Progenitor cell of endocrine pancreas (in vitro differentiated cells): Measurements from ENCODE around the gene ADK. TPM values are rescaled to one million over a fixed set of nuclear protein-coding genes. Genes with fewer than 3 reads are reported as not detected.

ENCODE experiments used
- DNase-seq: peaks from one replicate; pipeline ENCODE4 v3.0.0; 2021; ENCODE audit warnings: low spot score; ENCODE audit not compliant: unreplicated experiment
- H3K27ac Mint-ChIP-seq: 2 replicates; pipeline ENCODE4 v1.8.0; 2021; ENCODE audit warnings: mild to moderate bottlenecking, moderate library complexity, mixed read lengths
- H3K27me3 Mint-ChIP-seq: 2 replicates; pipeline ENCODE4 v1.8.0; 2021; ENCODE audit warnings: mixed read lengths
- H3K36me3 Mint-ChIP-seq: 2 replicates; pipeline ENCODE4 v1.8.0; 2022; ENCODE audit warnings: mixed read lengths; ENCODE audit not compliant: insufficient read depth
- H3K4me1 Mint-ChIP-seq: 2 replicates; pipeline ENCODE4 v1.8.0; 2021; ENCODE audit warnings: low read depth, mixed read lengths
- H3K4me3 Mint-ChIP-seq: 2 replicates; pipeline ENCODE4 v1.8.0; 2021; ENCODE audit warnings: low read depth, mild to moderate bottlenecking, moderate library complexity, mixed read lengths
- H3K9me3 Mint-ChIP-seq: 2 replicates; pipeline ENCODE4 v1.8.0; 2021; ENCODE audit warnings: low read depth, mixed read lengths
- total RNA-seq: library from RNA; stranded (reverse); gene quantifications from 2 replicates; pipeline ENCODE4 v1.2.1, GENCODE V29; 2021
- TF ChIP-seq, protein P1 (sequence below): fragments of 200-600 bp; sonication (generic); IDR thresholded peaks from one replicate; pipeline ENCODE4 v1.5.0; 2021; ENCODE audit warnings: antibody characterized with exemption, mild to moderate bottlenecking; ENCODE audit not compliant: unreplicated experiment

Gene ADK
- total RNA-seq, 1 donor from 2014 or later: 20.7 TPM

GRCh38 chr10:74238031-74238431 is 87.0 kb downstream of the ADK start:
- Mint-ChIP-seq H3K4me1 (peaks cover 22% of the 10 kb centered on the region), H3K9me3 (no peaks in the 10 kb centered on the region), H3K4me3 (no peak overlapping the region), H3K27me3 (no peaks in the 10 kb centered on the region), H3K36me3 (peaks cover 7% of the 10 kb centered on the region), H3K27ac (no peak overlapping the region)
- DNase-seq: no peak
- TF ChIP-seq, protein P1, sequence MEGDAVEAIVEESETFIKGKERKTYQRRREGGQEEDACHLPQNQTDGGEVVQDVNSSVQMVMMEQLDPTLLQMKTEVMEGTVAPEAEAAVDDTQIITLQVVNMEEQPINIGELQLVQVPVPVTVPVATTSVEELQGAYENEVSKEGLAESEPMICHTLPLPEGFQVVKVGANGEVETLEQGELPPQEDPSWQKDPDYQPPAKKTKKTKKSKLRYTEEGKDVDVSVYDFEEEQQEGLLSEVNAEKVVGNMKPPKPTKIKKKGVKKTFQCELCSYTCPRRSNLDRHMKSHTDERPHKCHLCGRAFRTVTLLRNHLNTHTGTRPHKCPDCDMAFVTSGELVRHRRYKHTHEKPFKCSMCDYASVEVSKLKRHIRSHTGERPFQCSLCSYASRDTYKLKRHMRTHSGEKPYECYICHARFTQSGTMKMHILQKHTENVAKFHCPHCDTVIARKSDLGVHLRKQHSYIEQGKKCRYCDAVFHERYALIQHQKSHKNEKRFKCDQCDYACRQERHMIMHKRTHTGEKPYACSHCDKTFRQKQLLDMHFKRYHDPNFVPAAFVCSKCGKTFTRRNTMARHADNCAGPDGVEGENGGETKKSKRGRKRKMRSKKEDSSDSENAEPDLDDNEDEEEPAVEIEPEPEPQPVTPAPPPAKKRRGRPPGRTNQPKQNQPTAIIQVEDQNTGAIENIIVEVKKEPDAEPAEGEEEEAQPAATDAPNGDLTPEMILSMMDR: no peak

DNA sequence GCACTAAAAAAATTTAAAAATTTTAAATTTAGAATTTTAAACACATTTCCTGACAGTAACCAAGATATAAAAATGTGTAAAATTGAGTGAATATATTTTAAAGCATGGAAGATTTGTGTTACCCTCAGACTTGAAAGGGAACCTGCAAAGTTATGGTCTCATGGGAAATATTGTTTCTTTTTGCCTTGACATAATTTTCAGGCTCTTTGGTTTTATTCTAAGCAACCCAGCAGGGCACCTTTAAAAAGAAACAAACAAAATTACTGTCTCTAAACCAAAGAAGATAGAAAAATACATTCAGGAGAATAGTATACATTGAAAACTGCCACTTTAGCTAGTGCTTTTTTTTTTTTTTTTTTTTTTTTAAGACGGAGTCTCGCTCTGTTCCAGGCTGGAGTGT is 87.5 kb downstream of the ADK start:
- Mint-ChIP-seq H3K9me3 (no peaks in the 10 kb centered on the region), H3K36me3 (peaks cover 9% of the 10 kb centered on the region), H3K4me3 (no peak overlapping the region), H3K27ac (no peak overlapping the region), H3K27me3 (no peaks in the 10 kb centered on the region), H3K4me1 (peaks cover 22% of the 10 kb centered on the region)
- no peak for DNase-seq
- TF ChIP-seq, protein P1: no peak

DNA sequence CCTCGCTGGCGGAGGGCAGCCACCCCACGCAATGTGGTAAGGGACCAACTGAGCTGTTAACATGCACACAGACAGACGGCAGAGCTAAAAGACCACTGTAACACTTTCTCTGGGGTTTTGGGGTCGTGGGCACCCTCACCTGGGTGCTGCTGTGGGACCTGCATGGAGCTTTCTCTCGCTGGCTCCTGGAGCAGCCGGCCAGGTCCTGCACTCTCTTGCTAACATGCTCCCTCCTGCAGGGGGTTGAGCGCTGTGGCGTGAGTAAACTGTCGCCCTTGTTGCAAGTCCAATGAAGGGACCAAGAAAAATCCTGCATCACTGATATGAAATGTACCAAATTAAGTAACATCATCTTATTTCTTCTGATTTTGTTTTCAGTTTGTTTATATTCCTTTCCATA is 92.0 kb downstream of the ADK start:
- no peaks in the 10 kb centered on the region for H3K27me3 Mint-ChIP-seq
- H3K9me3 Mint-ChIP-seq: no peaks in the 10 kb centered on the region
- H3K4me3 Mint-ChIP-seq: no peak overlapping the region
- peak overlapping the region; percentile 22 for H3K27ac Mint-ChIP-seq
- H3K4me1 Mint-ChIP-seq: peaks cover 22% of the 10 kb centered on the region
- TF ChIP-seq, protein P1: no peak
- peaks cover 9% of the 10 kb centered on the region for H3K36me3 Mint-ChIP-seq
- no peak for DNase-seq

GRCh38 chr10:74244097-74244685 is 93.2 kb downstream of the ADK start:
- no peak overlapping the region for H3K4me3 Mint-ChIP-seq
- TF ChIP-seq, protein P1: peak; percentile 73
- H3K9me3 Mint-ChIP-seq: no peaks in the 10 kb centered on the region
- H3K27me3 Mint-ChIP-seq: no peaks in the 10 kb centered on the region
- peaks cover 21% of the 10 kb centered on the region for H3K4me1 Mint-ChIP-seq
- H3K27ac Mint-ChIP-seq: no peak overlapping the region
- no peak for DNase-seq
- H3K36me3 Mint-ChIP-seq: peaks cover 9% of the 10 kb centered on the region

GRCh38 chr10:74244807-74245206 is 93.8 kb downstream of the ADK start:
- no peaks in the 10 kb centered on the region for H3K9me3 Mint-ChIP-seq

More at GRCh38 chr10:74244807-74245206, 93.8 kb downstream of the ADK start:
- no peak overlapping the region for H3K27ac Mint-ChIP-seq
- H3K4me3 Mint-ChIP-seq: no peak overlapping the region
- H3K4me1 Mint-ChIP-seq: peaks cover 21% of the 10 kb centered on the region
- H3K27me3 Mint-ChIP-seq: no peaks in the 10 kb centered on the region
- TF ChIP-seq, protein P1: no peak
- peaks cover 9% of the 10 kb centered on the region for H3K36me3 Mint-ChIP-seq
- no peak for DNase-seq
